Measurements from ENCODE around the gene EEF1AKMT3. TPM values are rescaled to one million over a fixed set of nuclear protein-coding genes. Genes with fewer than 3 reads are reported as not detected.
"Not testable (repeated sequence)": the region's sequence is repeated elsewhere in the genome, so short reads cannot be mapped to it uniquely, and the experiment has no call there.

The EEF1AKMT3 gene
- total RNA-seq, 2 experiments from 2014 or later: 3.9 to 4.1 TPM

GRCh38 chr12:57815177-57816000, 43.0 kb downstream of the EEF1AKMT3 start:
- no peaks in the 10 kb centered on the region for H3K4me1 Mint-ChIP-seq
- no peak overlapping the region for H3K4me3 Mint-ChIP-seq
- CTCF ChIA-PET: interaction anchor here (1.0 to 2.4 kb wide), 3 partner anchors 10 to 90 kb away, joined by 3 to 9 read pairs (median 6); no protein-coding TSS in a partner anchor
- H3K36me3 Mint-ChIP-seq: no peaks in the 10 kb centered on the region
- ATAC-seq (no peak), DNase-seq (no peak)
- no peak overlapping the region for H3K27ac Mint-ChIP-seq
- no peaks in the 10 kb centered on the region for H3K9me3 Mint-ChIP-seq (ENCODE audit: low read depth)
- H3K27me3 Mint-ChIP-seq: no peaks in the 10 kb centered on the region

GRCh38 chr12:57816001-57816854, 43.8 kb downstream of the EEF1AKMT3 start:
- H3K27ac Mint-ChIP-seq: no peak overlapping the region
- CTCF ChIA-PET: interaction anchor here (0.6 to 2.4 kb wide), 5 partner anchors 9 to 112 kb away, joined by 3 to 9 read pairs (median 3); no protein-coding TSS in a partner anchor
- no peak for DNase-seq
- no peaks in the 10 kb centered on the region for H3K4me1 Mint-ChIP-seq
- no peak overlapping the region for H3K4me3 Mint-ChIP-seq
- no peaks in the 10 kb centered on the region for H3K9me3 Mint-ChIP-seq (ENCODE audit: low read depth)
- H3K27me3 Mint-ChIP-seq: no peaks in the 10 kb centered on the region
- H3K36me3 Mint-ChIP-seq: no peaks in the 10 kb centered on the region
- ATAC-seq: no peak

GRCh38 chr12:57816855-57817151, 44.4 kb downstream of the EEF1AKMT3 start:
- no peak for DNase-seq
- no peak for ATAC-seq
- no peaks in the 10 kb centered on the region for H3K36me3 Mint-ChIP-seq
- no peak overlapping the region for H3K4me3 Mint-ChIP-seq
- no peak overlapping the region for H3K27ac Mint-ChIP-seq
- H3K4me1 Mint-ChIP-seq: no peaks in the 10 kb centered on the region
- no peaks in the 10 kb centered on the region for H3K27me3 Mint-ChIP-seq
- CTCF ChIA-PET: interaction anchor here (2.4 kb wide), 1 partner anchor 89 kb away, joined by 9 read pairs; no protein-coding TSS in a partner anchor
- H3K9me3 Mint-ChIP-seq (ENCODE audit: low read depth): no peaks in the 10 kb centered on the region

- Mint-ChIP-seq H3K9me3 (ENCODE audit: low read depth) (no peaks in the 10 kb centered on the region), H3K4me3 (no peak overlapping the region), H3K27me3 (no peaks in the 10 kb centered on the region), H3K27ac (no peak overlapping the region), H3K4me1 (no peaks in the 10 kb centered on the region), H3K36me3 (no peaks in the 10 kb centered on the region)
- ATAC-seq (no peak), DNase-seq (no peak)
- CTCF ChIA-PET: interaction anchor here (0.9 to 1.8 kb wide), 7 partner anchors 10 to 88 kb away, joined by 3 to 8 read pairs (median 4); partner anchors contain the start of gene TSFM
Measured at GRCh38 chr12:57817261-57817989, 45.0 kb downstream of the EEF1AKMT3 start.

GRCh38 chr12:57817990-57818331, 45.5 kb downstream of the EEF1AKMT3 start:
- DNase-seq; H3K27ac Mint-ChIP-seq; H3K4me1 Mint-ChIP-seq; H3K36me3 Mint-ChIP-seq; H3K4me3 Mint-ChIP-seq; ATAC-seq; H3K9me3 Mint-ChIP-seq (ENCODE audit: low read depth); H3K27me3 Mint-ChIP-seq: not testable (repeated sequence)
- CTCF ChIA-PET: interaction anchor here (0.9 to 1.8 kb wide), 9 partner anchors 8 to 118 kb away, joined by 3 to 8 read pairs (median 3); partner anchors contain the start of gene TSFM

GRCh38 chr12:57820119-57820518, 47.7 kb downstream of the EEF1AKMT3 start:
- ATAC-seq; DNase-seq; H3K9me3 Mint-ChIP-seq (ENCODE audit: low read depth); H3K27ac Mint-ChIP-seq; H3K27me3 Mint-ChIP-seq; H3K4me3 Mint-ChIP-seq; H3K4me1 Mint-ChIP-seq; H3K36me3 Mint-ChIP-seq: not testable (repeated sequence)
- CTCF ChIA-PET: interaction anchor here (1.1 kb wide), 1 partner anchor 17 kb away, joined by 3 read pairs; no protein-coding TSS in a partner anchor

GRCh38 chr12:57821015-57821414, 48.6 kb downstream of the EEF1AKMT3 start:
- CTCF ChIA-PET; H3K27ac Mint-ChIP-seq; H3K4me3 Mint-ChIP-seq; H3K4me1 Mint-ChIP-seq; H3K9me3 Mint-ChIP-seq (ENCODE audit: low read depth); H3K27me3 Mint-ChIP-seq; ATAC-seq; DNase-seq: not testable (repeated sequence)
- peaks cover 11% of the 10 kb centered on the region for H3K36me3 Mint-ChIP-seq

- no peak for DNase-seq
- CTCF ChIA-PET: no interaction called here
- no peaks in the 10 kb centered on the region for H3K9me3 Mint-ChIP-seq (ENCODE audit: low read depth)
- H3K4me1 Mint-ChIP-seq: no peaks in the 10 kb centered on the region
- no peak overlapping the region for H3K27ac Mint-ChIP-seq
- no peak for ATAC-seq
- no peak overlapping the region for H3K4me3 Mint-ChIP-seq
- H3K27me3 Mint-ChIP-seq: no peaks in the 10 kb centered on the region
- H3K36me3 Mint-ChIP-seq: peaks cover 11% of the 10 kb centered on the region
Measured at GRCh38 chr12:57821474-57822214, 49.2 kb downstream of the EEF1AKMT3 start.

- Mint-ChIP-seq H3K4me1 (no peaks in the 10 kb centered on the region), H3K27ac (peak overlapping the region; percentile 10), H3K36me3 (peaks cover 16% of the 10 kb centered on the region), H3K27me3 (no peaks in the 10 kb centered on the region), H3K4me3 (no peak overlapping the region), H3K9me3 (ENCODE audit: low read depth) (no peaks in the 10 kb centered on the region)
- CTCF ChIA-PET: interaction anchor here (1.0 kb wide), 1 partner anchor 83 kb away, joined by 6 read pairs; no protein-coding TSS in a partner anchor
- ATAC-seq: no peak
- DNase-seq: no peak
Measured at GRCh38 chr12:57822392-57823130, 50.1 kb downstream of the EEF1AKMT3 start.

- Mint-ChIP-seq H3K27me3 (no peaks in the 10 kb centered on the region), H3K4me3 (no peak overlapping the region), H3K36me3 (peaks cover 17% of the 10 kb centered on the region), H3K27ac (peak overlapping the region; percentile 10), H3K9me3 (ENCODE audit: low read depth) (no peaks in the 10 kb centered on the region), H3K4me1 (no peaks in the 10 kb centered on the region)
- CTCF ChIA-PET: interaction anchor here (1.0 to 1.3 kb wide), 2 partner anchors 82 to 84 kb away, joined by 3 to 6 read pairs; no protein-coding TSS in a partner anchor
- ATAC-seq (no peak), DNase-seq (no peak)
Measured at GRCh38 chr12:57823131-57823907, 50.9 kb downstream of the EEF1AKMT3 start.

GRCh38 chr12:57823908-57824640, 51.7 kb downstream of the EEF1AKMT3 start:
- H3K27ac Mint-ChIP-seq: no peak overlapping the region
- CTCF ChIA-PET: interaction anchor here (1.0 to 2.0 kb wide), 4 partner anchors 9 to 83 kb away, joined by 3 to 8 read pairs (median 4); no protein-coding TSS in a partner anchor
- ATAC-seq (no peak), DNase-seq (no peak)
- H3K36me3 Mint-ChIP-seq: peaks cover 23% of the 10 kb centered on the region
- H3K9me3 Mint-ChIP-seq (ENCODE audit: low read depth): no peaks in the 10 kb centered on the region
- no peaks in the 10 kb centered on the region for H3K27me3 Mint-ChIP-seq
- H3K4me3 Mint-ChIP-seq: no peak overlapping the region
- H3K4me1 Mint-ChIP-seq: no peaks in the 10 kb centered on the region

Measured in activated CD8-positive, alpha-beta memory T cell treated with anti-CD3 and anti-CD28 coated beads, Interleukin-2, amount 10 ng/mL, durations not matched to agents 7 days and 5 days (primary cell).